B cell (primary cell): ENCODE measurements around the gene RGP1. TPM values are rescaled to one million over a fixed set of nuclear protein-coding genes. Genes with fewer than 3 reads are reported as not detected.

Source experiments
- ATAC-seq: fragments of 200-7000 bp; cut with Tn5 transposase; one replicate; pipeline ENCODE4 v1.10.0; 2021; ENCODE audit warnings: low read depth, mild to moderate bottlenecking, moderate number of reproducible peaks, moderate library complexity
- CTCF ChIA-PET: fragments of 350-600 bp; sonication (Branson Sonifier 250); formaldehyde crosslinking; loops from one replicate; lab custom pipeline; 2021; ENCODE audit warnings: antibody characterized with exemption, inconsistent platforms; lab: Charles Lee
- POLR2A ChIA-PET: fragments of 350-600 bp; sonication (Branson Sonifier 250); formaldehyde crosslinking; loops from one replicate; lab custom pipeline; 2021; ENCODE audit warnings: antibody characterized with exemption; lab: Charles Lee
- DNase-seq: peaks from one replicate; pipeline ENCODE4 v3.0.0; 2013
- H2AFZ ChIP-seq: 2 replicates; pipeline ENCODE4 v1.6.1; 2012; ENCODE audit warnings: mild to moderate bottlenecking, low read depth, low read length; ENCODE audit not compliant: insufficient read depth, poor library complexity, severe bottlenecking
- H3K27ac ChIP-seq, 2 donors: 1 replicate in 1 of 2; 2 replicates in 1 of 2; pipeline ENCODE4 v1.5.1; 2012 to 2013; ENCODE audit warnings: low read length in 2 of 2, mild to moderate bottlenecking in 2 of 2, moderate library complexity in 1 of 2
- H3K27me3 ChIP-seq, 4 experiments: fragments of 200-600 bp in 1 of 4; sonication (generic) in 1 of 4; replicated peaks in 1 of 4; 1 replicate in 2 of 4; 2 replicates in 2 of 4; pipeline versions ENCODE4 v1.6.1 to v1.7.0; 2013 to 2016; ENCODE audit warnings: low read length in 3 of 4, mild to moderate bottlenecking in 2 of 4, mixed read lengths in 1 of 4, moderate library complexity in 1 of 4; ENCODE audit not compliant: insufficient read depth in 4 of 4, control insufficient read depth in 3 of 4; ENCODE audit errors: control extremely low read depth in 1 of 4
- H3K36me3 ChIP-seq, 2 experiments: replicated peaks in 1 of 2; 1 replicate in 1 of 2; 2 replicates in 1 of 2; pipeline versions ENCODE4 v1.6.1 to v1.7.1; 2013; ENCODE audit warnings: low read length in 1 of 2; ENCODE audit not compliant: insufficient read depth in 2 of 2, control insufficient read depth in 1 of 2; ENCODE audit errors: control extremely low read depth in 1 of 2, extremely low read depth in 1 of 2
- H3K4me1 ChIP-seq, 2 donors: fragments of 200-600 bp in 1 of 2; sonication (generic) in 1 of 2; 1 replicate in 1 of 2; 2 replicates in 1 of 2; pipeline versions ENCODE4 v1.5.1 to v1.6.1; 2013 to 2017; ENCODE audit warnings: low read length in 2 of 2; ENCODE audit not compliant: control insufficient read depth in 2 of 2, insufficient read depth in 2 of 2
- H3K4me2 ChIP-seq: replicated peaks from 2 replicates; pipeline ENCODE3; 2012; ENCODE audit warnings: mild to moderate bottlenecking, low read depth, low read length; ENCODE audit not compliant: poor library complexity, severe bottlenecking
- H3K4me3 ChIP-seq, 5 experiments: fragments of 200-600 bp in 1 of 5; sonication (generic) in 1 of 5; 1 replicate in 3 of 5; 2 replicates in 2 of 5; pipeline versions ENCODE4 v1.5.1 to v1.7.0; 2011 to 2016; ENCODE audit warnings: low read length in 4 of 5, mild to moderate bottlenecking in 4 of 5, low read depth in 2 of 5, control low read depth in 1 of 5, moderate library complexity in 1 of 5; ENCODE audit not compliant: insufficient read depth in 1 of 5; ENCODE audit errors: control extremely low read depth in 1 of 5, extremely low read depth in 1 of 5
- H3K79me2 ChIP-seq: fragments of 200-600 bp; sonication (generic); one replicate; pipeline ENCODE4 v1.6.0; 2016; ENCODE audit warnings: low read length; ENCODE audit not compliant: control insufficient read depth, insufficient read depth
- H3K9ac ChIP-seq: fragments of 200-600 bp; sonication (generic); 2 replicates; pipeline ENCODE4 v1.6.1; 2017; ENCODE audit warnings: mild to moderate bottlenecking, low read length, moderate library complexity
- H3K9me3 ChIP-seq, 3 donors: one replicate each; pipeline versions ENCODE4 v1.6.1 to v1.7.1; 2013; ENCODE audit warnings: low read length in 2 of 3; ENCODE audit not compliant: control insufficient read depth in 2 of 3, insufficient read depth in 1 of 3; ENCODE audit errors: control extremely low read depth in 1 of 3
- H4K20me1 ChIP-seq: 2 replicates; pipeline ENCODE4 v1.6.0; 2012; ENCODE audit warnings: mild to moderate bottlenecking, low read length; ENCODE audit not compliant: insufficient read depth, control insufficient read depth, poor library complexity, severe bottlenecking
- H3K27ac Mint-ChIP-seq: one replicate; pipeline ENCODE4 v1.8.0; 2021; ENCODE audit warnings: mixed read lengths
- H3K27me3 Mint-ChIP-seq: one replicate; pipeline ENCODE4 v1.8.0; 2021; ENCODE audit warnings: mixed read lengths
- H3K4me1 Mint-ChIP-seq: one replicate; pipeline ENCODE4 v1.8.0; 2021; ENCODE audit warnings: mixed read lengths
- H3K4me3 Mint-ChIP-seq: one replicate; pipeline ENCODE4 v1.8.0; 2021; ENCODE audit warnings: mixed read lengths
- H3K9me3 Mint-ChIP-seq: one replicate; pipeline ENCODE4 v1.8.0; 2022; ENCODE audit warnings: mixed read lengths; ENCODE audit not compliant: insufficient read depth
- EZH2 ChIP-seq: IDR thresholded peaks from 2 replicates; pipeline ENCODE4 v1.6.1; 2012; ENCODE audit warnings: borderline replicate concordance, low read depth, mild to moderate bottlenecking, moderate library complexity, low read length; ENCODE audit not compliant: insufficient read depth, poor library complexity, severe bottlenecking
- WGBS: methylation state at CpG from one replicate; pipeline ENCODE4 v1.1.5; 2013; ENCODE audit warnings: missing lambda C conversion rate; ENCODE audit not compliant: insufficient coverage; 5-methylcytosine and 5-hydroxymethylcytosine counted together
- intact Hi-C: fragments of 100-400 bp; cut with micrococcal nuclease; formaldehyde crosslinking; loops from one replicate; pipeline ENCODE4 v1.10.0; 2022
- polyA plus RNA-seq: library from polyadenylated mRNA; depleted of rRNA; stranded (reverse); fragments of >200 nt; gene quantifications from 2 replicates; pipeline ENCODE4 v1.2.3, GENCODE V29; 2012
- total RNA-seq, 2 donors: library from RNA; stranded (reverse); fragments of 120-200 nt in 1 of 2; gene quantifications; 1 replicate in 1 of 2; 2 replicates in 1 of 2; pipeline versions ENCODE4 v1.2.3 to v1.2.4, GENCODE V29; 2013 to 2022
- TF ChIP-seq, protein P1 (sequence below): fragments of 200-600 bp; IDR thresholded peaks from one replicate; pipeline ENCODE4 v1.8.0; 2022; ENCODE audit warnings: antibody characterized with exemption, mild to moderate bottlenecking

Gene RGP1
- total and polyA plus RNA-seq, 2 donors (not counting 1 experiment from before 2014, with no cell fraction given) = 17.6 to 42.3 TPM

DNA sequence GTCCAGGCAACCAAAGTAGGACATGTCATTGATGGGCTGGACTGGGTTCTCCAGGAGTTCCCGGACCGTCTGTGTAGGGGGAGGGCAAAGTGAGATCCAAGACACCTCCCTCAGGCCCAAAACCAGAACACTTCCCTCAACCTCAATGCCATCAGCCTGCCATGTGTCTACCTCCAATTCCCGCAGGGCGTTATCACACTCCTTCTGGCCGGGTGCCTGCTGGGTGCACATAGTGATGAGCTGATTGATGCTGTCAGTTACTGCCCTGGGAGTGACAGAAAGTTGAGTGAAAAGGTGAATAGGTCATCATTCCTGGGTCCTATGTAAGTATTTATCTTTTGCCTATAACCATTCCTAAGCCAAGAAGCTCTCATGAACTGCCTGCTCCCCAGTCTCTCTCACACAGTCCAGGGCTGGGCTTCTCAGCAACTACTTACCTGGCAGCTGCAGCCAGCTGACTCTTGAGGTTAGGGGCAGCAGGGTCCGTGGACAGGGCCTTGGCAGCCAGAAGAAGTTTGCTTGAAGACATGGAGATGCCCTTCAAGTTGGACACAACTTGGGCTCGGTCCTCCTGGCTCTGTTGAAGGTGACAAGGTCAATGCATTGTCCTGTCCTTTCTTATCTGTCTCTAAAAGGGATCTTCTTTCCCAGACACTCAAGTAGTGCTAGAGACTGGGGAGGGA lies 38.1 kb upstream of the RGP1 start:
- no peak overlapping the region for H3K4me3 Mint-ChIP-seq
- no peak overlapping the region for H3K9ac ChIP-seq

More for the DNA sequence above, 38.1 kb upstream of the RGP1 start:
- H2AFZ ChIP-seq = no peak overlapping the region
- no peak overlapping the region for H3K27ac ChIP-seq
- intact Hi-C loops = no loop called here
- ChIA-PET CTCF (interaction anchor here (1.1 to 20.4 kb wide), 5 partner anchors 16 to 111 kb away, joined by 3 to 195 read pairs (median 4); partner anchors contain the start of gene TPM2), POLR2A (no interaction called here)
- TF ChIP-seq EZH2 = no peak
- TF ChIP-seq, protein P1, sequence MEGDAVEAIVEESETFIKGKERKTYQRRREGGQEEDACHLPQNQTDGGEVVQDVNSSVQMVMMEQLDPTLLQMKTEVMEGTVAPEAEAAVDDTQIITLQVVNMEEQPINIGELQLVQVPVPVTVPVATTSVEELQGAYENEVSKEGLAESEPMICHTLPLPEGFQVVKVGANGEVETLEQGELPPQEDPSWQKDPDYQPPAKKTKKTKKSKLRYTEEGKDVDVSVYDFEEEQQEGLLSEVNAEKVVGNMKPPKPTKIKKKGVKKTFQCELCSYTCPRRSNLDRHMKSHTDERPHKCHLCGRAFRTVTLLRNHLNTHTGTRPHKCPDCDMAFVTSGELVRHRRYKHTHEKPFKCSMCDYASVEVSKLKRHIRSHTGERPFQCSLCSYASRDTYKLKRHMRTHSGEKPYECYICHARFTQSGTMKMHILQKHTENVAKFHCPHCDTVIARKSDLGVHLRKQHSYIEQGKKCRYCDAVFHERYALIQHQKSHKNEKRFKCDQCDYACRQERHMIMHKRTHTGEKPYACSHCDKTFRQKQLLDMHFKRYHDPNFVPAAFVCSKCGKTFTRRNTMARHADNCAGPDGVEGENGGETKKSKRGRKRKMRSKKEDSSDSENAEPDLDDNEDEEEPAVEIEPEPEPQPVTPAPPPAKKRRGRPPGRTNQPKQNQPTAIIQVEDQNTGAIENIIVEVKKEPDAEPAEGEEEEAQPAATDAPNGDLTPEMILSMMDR = no peak
- peaks cover 33% of the 10 kb centered on the region for H3K79me2 ChIP-seq
- no peaks in the 10 kb centered on the region for H3K27me3 ChIP-seq
- DNase-seq = no peak
- ATAC-seq = no peak
- Mint-ChIP-seq H3K4me1 (no peaks in the 10 kb centered on the region), H3K27ac (peak overlapping the region; percentile 50), H3K9me3 (no peaks in the 10 kb centered on the region), H3K27me3 (no peaks in the 10 kb centered on the region)
- H3K4me1 ChIP-seq = no peaks in the 10 kb centered on the region
- H4K20me1 ChIP-seq = peaks cover 12% of the 10 kb centered on the region
- no peak overlapping the region for H3K4me3 ChIP-seq
- WGBS = 100% methylated on average over 1 of the region's 7 CpGs
- H3K9me3 ChIP-seq = no peaks in the 10 kb centered on the region
- no peak overlapping the region for H3K4me2 ChIP-seq
- peaks cover 7 to 91% of the 10 kb centered on the region in 2 experiments for H3K36me3 ChIP-seq
